HTR-8/SVneo (cell line): ENCODE measurements around the gene DNMT3A.

Source experiments
- DNase-seq: peaks from one replicate; pipeline ENCODE4 v3.0.0; 2011; ENCODE audit warnings: low spot score, mixed read lengths; ENCODE audit not compliant: insufficient read length
- FAIRE-seq: peaks from 2 replicates; lab custom pipeline; 2011; peaks lifted over from hg19 to GRCh38; lab: Jason Lieb, UNC

Gene DNMT3A

GRCh38 chr2:25374411-25374810 lies 32.7 kb upstream of the DNMT3A start:
- no peak for DNase-seq
- no peak for FAIRE-seq

- no peak for DNase-seq
- FAIRE-seq: no peak
These were observed 31.7 kb upstream of the DNMT3A start for GRCh38 chr2:25373269-25373981.

GRCh38 chr2:25372405-25373268 lies 30.9 kb upstream of the DNMT3A start:
- FAIRE-seq (no peak), DNase-seq (no peak)

- FAIRE-seq: no peak
- DNase-seq: no peak
These were observed 29.8 kb upstream of the DNMT3A start for GRCh38 chr2:25371253-25372241.

GRCh38 chr2:25369876-25370275 lies 28.2 kb upstream of the DNMT3A start:
- DNase-seq: no peak
- FAIRE-seq: no peak

- DNase-seq (no peak), FAIRE-seq (no peak)
These were observed 27.7 kb upstream of the DNMT3A start for GRCh38 chr2:25369439-25369838.

- DNase-seq: no peak
- no peak for FAIRE-seq
These were observed 26.9 kb upstream of the DNMT3A start for GRCh38 chr2:25368660-25369059.

GRCh38 chr2:25367296-25367695 lies 25.6 kb upstream of the DNMT3A start:
- DNase-seq (no peak), FAIRE-seq (no peak)

- FAIRE-seq: no peak
- DNase-seq: no peak
These were observed 24.9 kb upstream of the DNMT3A start for GRCh38 chr2:25366629-25367028.

GRCh38 chr2:25365241-25365640 lies 23.5 kb upstream of the DNMT3A start:
- FAIRE-seq (no peak), DNase-seq (no peak)

GRCh38 chr2:25363733-25364132 lies 22.0 kb upstream of the DNMT3A start:
- DNase-seq (no peak), FAIRE-seq (no peak)

GRCh38 chr2:25362434-25363145 lies 20.9 kb upstream of the DNMT3A start:
- no peak for DNase-seq
- no peak for FAIRE-seq

GRCh38 chr2:25362049-25362433 lies 20.3 kb upstream of the DNMT3A start:
- peak; percentile 96 for FAIRE-seq
- DNase-seq: peak; percentile 98

GRCh38 chr2:25361261-25362048 lies 19.7 kb upstream of the DNMT3A start:
- DNase-seq (no peak), FAIRE-seq (no peak)

GRCh38 chr2:25358836-25359235 lies 17.1 kb upstream of the DNMT3A start:
- DNase-seq (no peak), FAIRE-seq (no peak)

- FAIRE-seq (no peak), DNase-seq (no peak)
These were observed 16.6 kb upstream of the DNMT3A start for GRCh38 chr2:25358249-25358815.

- FAIRE-seq: no peak
- no peak for DNase-seq
These were observed 14.4 kb upstream of the DNMT3A start for GRCh38 chr2:25356088-25356487.

GRCh38 chr2:25355270-25355669 lies 13.5 kb upstream of the DNMT3A start:
- FAIRE-seq: no peak

GRCh38 chr2:25354116-25354515 lies 12.4 kb upstream of the DNMT3A start:
- DNase-seq (no peak), FAIRE-seq (no peak)

More at GRCh38 chr2:25355270-25355669, 13.5 kb upstream of the DNMT3A start:
- DNase-seq: no peak
